Measurements from ENCODE around the gene ADAMTS12. TPM values are rescaled to one million over a fixed set of nuclear protein-coding genes. Genes with fewer than 3 reads are reported as not detected.
A peak's percentile ranks its signal among the peaks of the same experiment; 100 is the strongest.
"Not testable (repeated sequence)": the region's sequence is repeated elsewhere in the genome, so short reads cannot be mapped to it uniquely, and the experiment has no call there.

ADAMTS12 gene
- 26.8 TPM for total RNA-seq

- DNase-seq = peak; percentile 79
Observed at GRCh38 chr5:33891788-33892619, at the start of gene ADAMTS12. Gene ADAMTS12, minus strand, starts transcription at chr5:33891990. Its CDS starts 134 bp downstream, at chr5:33891856.

DNA sequence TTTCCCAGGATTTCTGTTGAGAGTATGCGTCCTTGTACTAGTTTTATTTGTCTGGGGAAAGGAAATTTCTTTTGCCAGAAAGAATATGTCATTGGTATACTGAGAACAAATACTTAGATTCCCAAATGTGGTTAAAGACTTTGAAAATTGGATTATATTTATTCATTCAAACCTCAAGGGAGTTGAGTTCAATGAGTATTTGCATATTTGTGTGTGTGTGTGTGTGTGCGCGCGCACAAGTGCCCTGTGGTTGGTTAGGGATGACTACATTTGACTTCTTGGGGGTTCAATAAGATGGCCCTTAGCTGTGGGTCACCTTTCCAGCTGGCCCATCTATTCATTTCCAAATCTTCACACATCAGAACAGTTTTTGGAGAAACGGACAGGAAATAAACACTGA is 49.3 kb upstream of the ADAMTS12 start:
- DNase-seq = no peak

- DNase-seq = no peak
Observed at GRCh38 chr5:33939556-33940262, 47.9 kb upstream of the ADAMTS12 start.

DNA sequence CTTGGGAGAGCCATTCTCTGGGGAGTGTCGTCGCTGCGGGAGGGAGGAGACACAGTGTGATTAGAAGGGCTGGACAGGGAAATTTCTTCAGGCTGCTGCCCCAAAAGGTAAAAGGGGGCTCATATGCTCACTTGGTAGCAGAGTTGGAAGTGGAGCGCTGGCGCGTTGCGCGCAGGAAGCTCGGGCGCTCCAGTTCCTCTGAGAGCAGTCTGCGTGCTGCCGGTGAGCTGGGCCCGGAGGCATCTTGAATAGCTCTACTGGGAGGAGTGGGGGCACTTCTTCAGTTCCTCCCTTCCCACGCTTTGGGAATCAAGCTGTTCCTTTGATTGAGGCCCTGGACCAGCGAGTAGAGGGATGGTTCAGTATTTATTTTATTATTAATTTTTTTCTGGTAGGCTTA is 47.1 kb upstream of the ADAMTS12 start:
- DNase-seq = no peak

DNA sequence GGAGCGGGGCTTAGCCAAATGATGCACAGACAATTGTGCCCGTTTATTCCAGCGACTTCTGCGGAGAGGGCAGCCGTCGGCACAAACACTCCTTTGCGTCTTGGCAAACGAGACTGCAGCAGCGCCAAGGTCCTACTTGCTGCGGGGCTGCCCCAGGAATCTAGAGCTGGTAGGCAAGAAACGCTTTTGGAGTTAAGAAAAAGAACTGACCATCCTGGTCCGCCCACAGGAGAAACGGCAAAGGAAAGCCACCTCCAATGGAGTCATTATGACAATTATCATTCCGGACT is 46.7 kb upstream of the ADAMTS12 start:
- no peak for DNase-seq

DNA sequence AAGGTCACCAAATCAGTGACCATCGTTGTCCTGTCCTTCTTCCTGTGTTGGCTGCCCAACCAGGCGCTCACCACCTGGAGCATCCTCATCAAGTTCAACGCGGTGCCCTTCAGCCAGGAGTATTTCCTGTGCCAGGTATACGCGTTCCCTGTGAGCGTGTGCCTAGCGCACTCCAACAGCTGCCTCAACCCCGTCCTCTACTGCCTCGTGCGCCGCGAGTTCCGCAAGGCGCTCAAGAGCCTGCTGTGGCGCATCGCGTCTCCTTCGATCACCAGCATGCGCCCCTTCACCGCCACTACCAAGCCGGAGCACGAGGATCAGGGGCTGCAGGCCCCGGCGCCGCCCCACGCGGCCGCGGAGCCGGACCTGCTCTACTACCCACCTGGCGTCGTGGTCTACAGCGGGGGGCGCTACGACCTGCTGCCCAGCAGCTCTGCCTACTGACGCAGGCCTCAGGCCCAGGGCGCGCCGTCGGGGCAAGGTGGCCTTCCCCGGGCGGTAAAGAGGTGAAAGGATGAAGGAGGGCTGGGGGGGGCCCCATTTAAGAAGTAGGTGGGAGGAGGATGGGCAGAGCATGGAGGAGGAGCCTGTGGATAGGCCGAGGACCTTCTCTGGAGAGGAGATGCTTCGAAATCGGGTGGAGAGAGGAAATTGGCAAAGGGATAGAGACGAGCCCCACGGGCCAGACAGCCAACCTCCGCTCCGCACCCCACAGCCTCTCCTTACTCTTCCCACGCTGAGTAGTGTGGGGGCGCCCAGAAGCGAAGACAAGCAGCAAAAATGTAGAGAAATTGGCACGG is 46.1 kb upstream of the ADAMTS12 start:
- no peak for DNase-seq

DNA sequence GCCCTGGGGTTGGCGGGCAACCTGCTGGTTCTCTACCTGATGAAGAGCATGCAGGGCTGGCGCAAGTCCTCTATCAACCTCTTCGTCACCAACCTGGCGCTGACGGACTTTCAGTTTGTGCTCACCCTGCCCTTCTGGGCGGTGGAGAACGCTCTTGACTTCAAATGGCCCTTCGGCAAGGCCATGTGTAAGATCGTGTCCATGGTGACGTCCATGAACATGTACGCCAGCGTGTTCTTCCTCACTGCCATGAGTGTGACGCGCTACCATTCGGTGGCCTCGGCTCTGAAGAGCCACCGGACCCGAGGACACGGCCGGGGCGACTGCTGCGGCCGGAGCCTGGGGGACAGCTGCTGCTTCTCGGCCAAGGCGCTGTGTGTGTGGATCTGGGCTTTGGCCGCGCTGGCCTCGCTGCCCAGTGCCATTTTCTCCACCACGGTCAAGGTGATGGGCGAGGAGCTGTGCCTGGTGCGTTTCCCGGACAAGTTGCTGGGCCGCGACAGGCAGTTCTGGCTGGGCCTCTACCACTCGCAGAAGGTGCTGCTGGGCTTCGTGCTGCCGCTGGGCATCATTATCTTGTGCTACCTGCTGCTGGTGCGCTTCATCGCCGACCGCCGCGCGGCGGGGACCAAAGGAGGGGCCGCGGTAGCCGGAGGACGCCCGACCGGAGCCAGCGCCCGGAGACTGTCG is 45.4 kb upstream of the ADAMTS12 start:
- DNase-seq = no peak

GRCh38 chr5:33936381-33937016 is 44.7 kb upstream of the ADAMTS12 start, which contains the start of gene RXFP3:
Gene RXFP3, plus strand, starts transcription at chr5:33936386. Its CDS starts 355 bp downstream, at chr5:33936741.
- DNase-seq = no peak

DNA sequence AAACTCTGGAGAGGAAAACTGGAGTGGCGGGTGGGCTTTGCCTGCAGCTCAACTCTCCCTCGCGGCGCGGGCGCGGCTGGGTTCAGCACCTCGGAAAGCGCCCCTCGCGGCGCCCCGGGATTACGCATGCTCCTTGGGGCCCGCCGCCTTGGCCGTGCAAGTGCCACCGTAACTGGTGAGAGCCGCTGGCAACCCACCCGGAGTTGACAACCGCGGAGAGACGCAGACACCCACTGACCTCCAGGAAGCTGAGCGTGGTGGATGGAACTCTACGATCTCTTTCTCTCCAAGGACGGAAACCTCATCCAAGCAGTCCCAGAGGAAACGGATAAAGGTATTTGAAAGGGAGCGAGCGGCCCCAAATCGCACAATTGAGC is 44.2 kb upstream of the ADAMTS12 start:
- DNase-seq = peak; percentile 18

DNA sequence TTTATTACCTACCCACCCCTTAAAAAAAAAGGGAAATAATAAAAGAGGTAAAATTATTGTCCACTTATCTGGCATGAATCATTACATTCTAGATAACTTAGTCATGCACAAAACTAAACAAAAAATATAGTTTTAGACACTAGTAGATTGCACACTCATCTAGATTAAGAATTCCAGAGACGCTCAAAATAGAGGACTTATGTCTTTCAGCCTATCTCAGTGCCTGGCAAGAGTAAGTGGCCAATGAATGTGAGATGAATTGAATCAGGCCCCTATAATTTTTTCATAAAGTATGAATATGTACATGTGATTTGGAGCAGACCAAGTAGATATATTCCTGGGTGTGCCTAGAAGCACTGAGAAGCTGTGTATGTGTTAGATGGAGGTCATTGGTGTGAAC is 42.4 kb upstream of the ADAMTS12 start:
- DNase-seq = no peak

DNA sequence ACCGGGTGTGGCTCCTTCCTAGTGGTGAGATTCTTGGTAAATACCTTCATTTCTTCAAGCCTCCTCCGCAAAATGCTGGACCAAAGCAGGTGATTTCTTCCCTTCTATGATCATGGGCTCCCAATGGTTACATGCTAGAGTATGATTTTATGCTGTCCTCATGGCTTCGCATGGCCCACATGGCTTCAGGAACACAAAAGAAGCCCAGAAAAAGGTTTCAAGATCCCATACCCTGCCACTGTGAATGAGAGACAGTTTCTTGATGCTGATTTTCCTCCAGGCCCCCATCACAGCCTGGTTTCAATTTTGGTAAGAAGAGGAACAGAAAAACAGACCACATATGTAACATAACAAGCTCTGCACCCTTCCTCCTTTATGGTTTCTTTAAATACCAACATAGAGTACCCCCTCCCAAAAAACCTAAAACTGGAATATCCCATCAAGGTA is 42.0 kb upstream of the ADAMTS12 start:
- DNase-seq = no peak

GRCh38 chr5:33931136-33931535 is 39.3 kb upstream of the ADAMTS12 start:
- DNase-seq = no peak

- no peak for DNase-seq
Observed at GRCh38 chr5:33929925-33930690, 38.3 kb upstream of the ADAMTS12 start.

GRCh38 chr5:33928283-33928682 is 36.5 kb upstream of the ADAMTS12 start:
- no peak for DNase-seq

- no peak for DNase-seq
Observed at GRCh38 chr5:33927685-33928084, 35.9 kb upstream of the ADAMTS12 start.

DNA sequence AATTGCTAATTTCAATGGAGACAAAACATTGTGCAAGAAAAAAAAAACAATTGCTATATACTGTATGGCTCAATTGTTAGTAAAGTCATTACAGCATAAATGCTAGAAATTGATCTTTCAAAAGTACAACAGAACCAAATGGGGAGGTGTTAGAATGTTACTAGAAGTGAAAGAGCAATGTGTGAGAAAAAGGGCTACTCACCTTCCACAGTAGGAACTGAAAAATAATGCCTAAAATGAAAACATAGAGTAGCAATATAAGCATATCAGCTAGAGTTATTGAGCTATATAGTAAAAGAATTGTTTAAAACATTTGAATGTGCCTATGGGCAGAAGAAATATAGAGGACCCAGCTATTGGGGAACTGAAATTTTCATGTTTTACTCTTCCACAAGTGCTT is 33.5 kb upstream of the ADAMTS12 start:
- no peak for DNase-seq

GRCh38 chr5:33921002-33921401 is 29.2 kb upstream of the ADAMTS12 start:
- DNase-seq = no peak

DNA sequence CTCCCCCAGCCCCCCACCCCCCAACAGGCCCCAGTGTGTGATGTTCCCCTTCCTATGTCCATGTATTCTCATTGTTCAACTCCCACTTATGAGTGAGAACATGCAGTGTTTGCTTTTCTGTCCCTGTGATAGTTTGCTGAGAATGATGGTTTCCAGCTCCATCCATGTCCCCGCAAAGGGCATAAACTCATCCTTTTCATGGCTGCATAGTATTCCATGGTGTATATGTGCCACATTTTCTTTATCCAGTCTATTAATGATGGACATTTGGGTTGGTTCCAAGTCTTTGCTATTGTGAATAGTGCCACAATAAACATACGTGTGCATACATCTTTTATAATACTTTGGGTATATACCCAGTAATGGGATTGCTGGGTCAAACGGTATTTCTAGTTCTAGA is 23.1 kb upstream of the ADAMTS12 start:
- DNase-seq = not testable (repeated sequence)

GRCh38 chr5:33906248-33906647 is 14.5 kb upstream of the ADAMTS12 start:
- not testable (repeated sequence) for DNase-seq

GRCh38 chr5:33905381-33905780 is 13.6 kb upstream of the ADAMTS12 start:
- no peak for DNase-seq

- DNase-seq = no peak
Observed at GRCh38 chr5:33903118-33903517, 11.3 kb upstream of the ADAMTS12 start.
